ENCODE results near the gene H3-3A.

The H3-3A gene

DNA sequence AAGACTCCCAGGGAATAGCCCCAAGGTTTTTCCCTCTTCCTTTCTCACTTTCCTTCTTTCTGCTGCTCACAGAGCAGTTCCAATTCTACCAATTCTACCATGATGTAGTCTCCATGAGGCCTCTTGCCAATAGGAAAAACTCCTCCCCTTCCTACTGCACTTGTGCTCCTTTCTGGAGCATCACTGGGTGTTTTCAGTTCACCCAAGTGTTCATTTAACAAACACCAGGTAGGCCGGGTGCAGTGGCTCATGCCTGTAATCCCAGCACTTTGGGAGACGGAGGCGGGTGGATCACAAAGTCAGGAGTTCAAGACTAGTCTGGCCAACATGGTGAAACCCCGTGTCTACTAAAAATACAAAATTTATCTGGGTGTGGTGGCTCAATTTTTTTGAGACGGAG lies 26.6 kb upstream of the H3-3A start:
- TF ChIP-seq, protein P1, sequence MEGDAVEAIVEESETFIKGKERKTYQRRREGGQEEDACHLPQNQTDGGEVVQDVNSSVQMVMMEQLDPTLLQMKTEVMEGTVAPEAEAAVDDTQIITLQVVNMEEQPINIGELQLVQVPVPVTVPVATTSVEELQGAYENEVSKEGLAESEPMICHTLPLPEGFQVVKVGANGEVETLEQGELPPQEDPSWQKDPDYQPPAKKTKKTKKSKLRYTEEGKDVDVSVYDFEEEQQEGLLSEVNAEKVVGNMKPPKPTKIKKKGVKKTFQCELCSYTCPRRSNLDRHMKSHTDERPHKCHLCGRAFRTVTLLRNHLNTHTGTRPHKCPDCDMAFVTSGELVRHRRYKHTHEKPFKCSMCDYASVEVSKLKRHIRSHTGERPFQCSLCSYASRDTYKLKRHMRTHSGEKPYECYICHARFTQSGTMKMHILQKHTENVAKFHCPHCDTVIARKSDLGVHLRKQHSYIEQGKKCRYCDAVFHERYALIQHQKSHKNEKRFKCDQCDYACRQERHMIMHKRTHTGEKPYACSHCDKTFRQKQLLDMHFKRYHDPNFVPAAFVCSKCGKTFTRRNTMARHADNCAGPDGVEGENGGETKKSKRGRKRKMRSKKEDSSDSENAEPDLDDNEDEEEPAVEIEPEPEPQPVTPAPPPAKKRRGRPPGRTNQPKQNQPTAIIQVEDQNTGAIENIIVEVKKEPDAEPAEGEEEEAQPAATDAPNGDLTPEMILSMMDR (IDR thresholded peaks at IDR 0.05; ENCODE audit: insufficient read depth, low read depth, low read length, missing control alignments): no peak
- no peak overlapping the region for H3K4me3 ChIP-seq (ENCODE audit: low read length)
- no peak for DNase-seq (ENCODE audit: low read depth)

DNA sequence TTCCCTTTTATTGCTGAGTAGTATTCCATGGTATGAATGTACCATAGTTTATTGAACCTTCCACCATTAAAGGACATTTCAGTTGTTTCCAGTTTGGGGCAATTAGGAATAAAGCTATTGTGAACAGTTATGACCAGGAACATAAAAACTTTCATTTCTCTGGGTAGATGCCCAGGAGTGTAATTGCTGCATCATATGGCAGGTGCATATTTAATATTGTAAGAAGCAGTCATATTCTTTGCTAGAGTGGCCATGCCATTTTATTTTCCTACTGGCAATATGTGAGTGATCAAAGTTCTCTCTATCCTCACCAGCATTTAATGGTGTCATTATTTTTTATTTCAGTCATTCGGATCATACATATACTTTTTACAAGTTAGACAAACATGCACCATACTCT lies 23.9 kb upstream of the H3-3A start:
- H3K4me3 ChIP-seq (ENCODE audit: low read length): no peak overlapping the region
- no peak for DNase-seq (ENCODE audit: low read depth)
- TF ChIP-seq, protein P1 (IDR thresholded peaks at IDR 0.05; ENCODE audit: insufficient read depth, low read depth, low read length, missing control alignments): no peak

DNA sequence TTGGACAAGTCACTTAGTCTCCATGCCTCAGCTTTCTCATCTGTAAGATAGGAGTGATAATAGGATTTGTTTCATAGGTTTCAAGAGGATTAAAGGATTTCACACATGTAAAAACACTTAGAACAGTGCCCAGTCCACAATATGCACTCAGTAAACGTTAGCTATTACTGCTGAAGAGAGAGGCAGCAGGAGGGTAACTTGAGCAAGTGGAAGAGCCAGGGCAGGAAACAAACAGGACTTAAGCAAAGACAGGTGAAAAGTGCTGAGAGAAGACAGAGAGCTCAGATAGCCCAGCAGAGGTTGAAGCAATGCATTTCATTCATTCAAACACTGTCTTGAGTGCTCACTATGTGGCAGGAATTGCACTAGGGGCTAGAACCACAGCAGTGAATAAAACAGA lies 21.1 kb upstream of the H3-3A start:
- DNase-seq (ENCODE audit: low read depth): no peak
- TF ChIP-seq, protein P1 (IDR thresholded peaks at IDR 0.05; ENCODE audit: insufficient read depth, low read depth, low read length, missing control alignments): no peak

DNA sequence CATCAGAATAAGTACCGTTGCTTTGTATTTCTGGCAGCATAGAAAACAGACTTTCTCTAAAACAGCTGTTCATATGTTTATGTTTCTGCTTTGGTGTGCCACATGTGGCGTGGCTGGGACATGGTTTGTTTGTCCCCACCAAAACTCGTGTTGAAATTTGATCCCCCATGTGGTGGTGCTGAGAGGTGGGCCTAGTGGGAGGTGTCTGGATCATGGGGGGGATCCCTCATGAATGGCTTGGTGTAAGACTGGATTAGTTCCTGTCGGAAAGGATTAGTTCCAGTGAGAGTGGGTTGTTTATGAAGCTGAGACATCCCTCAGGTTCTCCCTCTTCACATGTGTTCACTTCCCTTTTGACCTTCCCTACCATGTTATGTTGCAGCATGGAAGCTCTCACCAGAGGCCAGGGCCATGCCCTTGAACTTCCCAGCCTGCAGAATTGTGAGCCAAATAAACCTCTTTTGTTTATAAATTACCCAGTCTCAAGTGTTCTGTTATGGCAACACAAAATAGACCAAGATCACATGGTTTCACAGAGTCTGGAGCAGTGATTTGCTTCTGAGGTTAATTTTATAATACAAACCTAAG lies 17.9 kb upstream of the H3-3A start:
- TF ChIP-seq, protein P1 (IDR thresholded peaks at IDR 0.05; ENCODE audit: insufficient read depth, low read depth, low read length, missing control alignments): no peak
- H3K4me3 ChIP-seq (ENCODE audit: low read length): no peak overlapping the region
- DNase-seq (ENCODE audit: low read depth): no peak

More for the DNA sequence above, 21.1 kb upstream of the H3-3A start:
- H3K4me3 ChIP-seq (ENCODE audit: low read length): no peak overlapping the region

DNA sequence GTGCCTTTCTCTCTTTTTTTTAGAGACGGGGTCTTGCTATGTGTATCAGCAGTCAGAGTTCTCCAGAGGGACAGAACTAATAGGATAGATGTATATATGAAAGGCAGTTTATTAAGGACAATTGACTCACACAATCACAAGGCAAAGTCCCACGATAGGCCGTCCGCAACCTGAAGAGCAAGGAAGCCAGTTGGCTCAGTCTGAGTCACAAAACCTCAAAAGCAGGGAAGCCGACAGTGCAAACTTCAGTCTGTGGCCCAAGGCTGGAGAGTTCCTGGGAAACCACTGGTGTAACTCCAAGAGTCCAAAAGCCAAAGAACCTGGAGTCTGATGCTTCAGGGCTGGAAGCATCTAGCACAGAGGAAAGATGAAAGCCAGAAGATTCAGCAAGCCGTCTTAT lies 16.3 kb upstream of the H3-3A start:
- no peak overlapping the region for H3K4me3 ChIP-seq (ENCODE audit: low read length)
- DNase-seq (ENCODE audit: low read depth): peak; percentile 91
- TF ChIP-seq, protein P1 (IDR thresholded peaks at IDR 0.05; ENCODE audit: insufficient read depth, low read depth, low read length, missing control alignments): no peak

DNA sequence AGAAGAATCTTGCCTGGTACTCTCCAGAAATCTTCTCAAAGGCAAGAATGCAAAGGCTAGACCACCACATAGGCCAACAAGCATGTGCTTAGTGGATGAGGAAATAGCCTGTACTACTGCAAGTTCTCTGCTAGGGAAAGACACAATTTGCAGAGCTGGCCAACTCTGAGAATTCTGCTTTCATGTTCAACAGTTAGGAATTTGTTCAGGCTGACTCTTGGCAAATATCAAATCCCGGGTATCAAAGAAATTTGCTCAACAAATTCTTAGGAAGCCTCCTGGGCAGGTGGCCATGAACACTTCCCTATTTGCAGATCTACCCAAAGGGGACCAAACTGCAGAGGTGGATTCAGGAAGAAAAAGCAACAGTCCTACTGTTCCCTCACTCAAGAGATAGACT lies 15.0 kb upstream of the H3-3A start:
- TF ChIP-seq, protein P1 (IDR thresholded peaks at IDR 0.05; ENCODE audit: insufficient read depth, low read depth, low read length, missing control alignments): no peak

DNA sequence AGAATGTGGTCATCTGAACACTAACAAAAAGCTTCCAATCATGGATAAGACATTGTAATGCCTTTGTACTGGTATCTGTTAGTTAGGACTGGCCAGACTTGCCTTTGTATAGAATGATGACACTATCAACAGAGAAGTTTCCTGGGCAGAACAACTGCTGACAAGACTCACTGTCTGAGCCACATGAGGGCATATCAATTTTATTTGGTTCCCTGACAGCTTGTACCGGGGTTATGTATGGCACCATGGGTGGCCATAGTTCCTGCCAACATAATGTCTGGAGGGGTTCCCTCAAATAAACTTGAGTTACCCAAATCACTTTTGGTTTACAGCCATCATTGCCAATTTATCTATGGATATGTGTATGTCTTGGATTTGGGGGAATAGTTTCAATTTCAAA lies 13.6 kb upstream of the H3-3A start:
- TF ChIP-seq, protein P1 (IDR thresholded peaks at IDR 0.05; ENCODE audit: insufficient read depth, low read depth, low read length, missing control alignments): no peak
- no peak for DNase-seq (ENCODE audit: low read depth)

More for the DNA sequence above, 15.0 kb upstream of the H3-3A start:
- no peak overlapping the region for H3K4me3 ChIP-seq (ENCODE audit: low read length)
- DNase-seq (ENCODE audit: low read depth): no peak

More for the DNA sequence above, 13.6 kb upstream of the H3-3A start:
- H3K4me3 ChIP-seq (ENCODE audit: low read length): no peak overlapping the region
